Measurements from ENCODE around the gene DNAL4. TPM values are rescaled to one million over a fixed set of nuclear protein-coding genes. Genes with fewer than 3 reads are reported as not detected.

The DNAL4 gene
- total and polyA plus RNA-seq, 11 donors, result 7.9 to 16.4 (median 10.4) TPM

GRCh38 chr22:38733329-38733723 lies 60.6 kb downstream of the DNAL4 start:
- WGBS, 4 donors, result 31 to 60% (median 39%) methylated on average over 2 to 4 of the region's 4 CpGs
- H3K4me1 ChIP-seq, result peaks cover 0 to 51% (median 32%) of the 10 kb centered on the region in 12 donors

DNA sequence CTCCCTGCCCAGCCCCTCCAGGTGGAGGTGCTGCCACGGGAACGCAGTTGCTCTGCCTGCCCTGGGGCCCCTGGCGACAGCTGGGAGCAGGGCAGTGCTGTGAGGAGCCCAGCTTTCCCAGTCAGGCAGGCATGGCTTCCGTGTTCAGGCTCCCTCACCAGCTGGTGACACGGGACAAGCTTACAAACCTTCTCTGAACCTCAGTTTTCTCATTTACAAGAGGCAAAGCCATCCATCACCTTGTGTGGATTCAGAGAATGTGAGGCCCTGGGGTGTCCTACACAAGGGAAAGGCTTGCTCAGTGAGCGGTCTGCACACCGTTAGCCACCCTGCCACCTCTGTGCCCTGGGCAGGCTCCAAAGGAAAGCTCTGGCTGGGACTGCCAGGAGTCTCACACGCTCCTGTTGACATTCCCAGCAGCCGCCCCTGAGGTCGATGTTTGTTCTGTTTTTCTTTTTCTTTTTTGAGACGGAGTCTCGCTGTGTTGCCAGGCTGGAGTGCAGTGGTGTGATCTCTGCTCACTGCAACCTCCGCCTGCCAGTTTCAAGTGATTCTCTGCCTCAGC lies 61.6 kb downstream of the DNAL4 start:
- Histone ChIP-seq H3K9me3 (no peaks in the 10 kb centered on the region), H3K4me3 (no peak overlapping the region), H3K27me3 (no peaks in the 10 kb centered on the region), H3K36me3 (peaks cover 0 to 98% (median 73%) of the 10 kb centered on the region in 9 donors), H3K4me1 (peaks cover 0 to 51% (median 32%) of the 10 kb centered on the region in 12 donors), H3K27ac (peak overlapping the region in 11 of 12 donors; percentile 13 to 88 (median 58))
- ATAC-seq, result peak in 3 of 4 donors; percentile 31 to 40 (median 34)
- DNase-seq, result peak in 1 of 5 donors; percentile 51
- WGBS, 4 donors, result 59 to 67% (median 62%) methylated on average over 12 to 13 of the region's 13 CpGs
- intact Hi-C loops (cut with DNase I), result no loop called here
- TF ChIP-seq POLR2A (IDR thresholded peaks at IDR 0.05), result no peak
- TF ChIP-seq, protein P1, sequence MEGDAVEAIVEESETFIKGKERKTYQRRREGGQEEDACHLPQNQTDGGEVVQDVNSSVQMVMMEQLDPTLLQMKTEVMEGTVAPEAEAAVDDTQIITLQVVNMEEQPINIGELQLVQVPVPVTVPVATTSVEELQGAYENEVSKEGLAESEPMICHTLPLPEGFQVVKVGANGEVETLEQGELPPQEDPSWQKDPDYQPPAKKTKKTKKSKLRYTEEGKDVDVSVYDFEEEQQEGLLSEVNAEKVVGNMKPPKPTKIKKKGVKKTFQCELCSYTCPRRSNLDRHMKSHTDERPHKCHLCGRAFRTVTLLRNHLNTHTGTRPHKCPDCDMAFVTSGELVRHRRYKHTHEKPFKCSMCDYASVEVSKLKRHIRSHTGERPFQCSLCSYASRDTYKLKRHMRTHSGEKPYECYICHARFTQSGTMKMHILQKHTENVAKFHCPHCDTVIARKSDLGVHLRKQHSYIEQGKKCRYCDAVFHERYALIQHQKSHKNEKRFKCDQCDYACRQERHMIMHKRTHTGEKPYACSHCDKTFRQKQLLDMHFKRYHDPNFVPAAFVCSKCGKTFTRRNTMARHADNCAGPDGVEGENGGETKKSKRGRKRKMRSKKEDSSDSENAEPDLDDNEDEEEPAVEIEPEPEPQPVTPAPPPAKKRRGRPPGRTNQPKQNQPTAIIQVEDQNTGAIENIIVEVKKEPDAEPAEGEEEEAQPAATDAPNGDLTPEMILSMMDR (IDR thresholded peaks at IDR 0.05), result no peak

More at GRCh38 chr22:38733329-38733723, 60.6 kb downstream of the DNAL4 start:
- H3K27ac ChIP-seq, result peak overlapping the region; percentile 13 to 88 (median 66)
- ATAC-seq, result peak; percentile 38 to 54 (median 44)
- no peaks in the 10 kb centered on the region for H3K27me3 ChIP-seq
- no peaks in the 10 kb centered on the region for H3K9me3 ChIP-seq
- no peak for TF ChIP-seq POLR2A (IDR thresholded peaks at IDR 0.05)
- TF ChIP-seq, protein P1 (IDR thresholded peaks at IDR 0.05), result peak; percentile 56 to 74 (median 62)
- peak in 2 of 5 donors; percentile 60 to 75 for DNase-seq
- no peak overlapping the region for H3K4me3 ChIP-seq
- peaks cover 2 to 98% (median 73%) of the 10 kb centered on the region in 9 donors for H3K36me3 ChIP-seq
- intact Hi-C loops (cut with DNase I), result no loop called here

- H3K36me3 ChIP-seq, result peaks cover 0 to 98% (median 73%) of the 10 kb centered on the region in 9 donors
- H3K4me3 ChIP-seq, result no peak overlapping the region
- no peak for ATAC-seq
- WGBS, 4 donors, result 85 to 91% (median 89%) methylated on average over 6 of the region's 6 CpGs
- peaks cover 0 to 51% (median 32%) of the 10 kb centered on the region in 12 donors for H3K4me1 ChIP-seq
- no peaks in the 10 kb centered on the region for H3K27me3 ChIP-seq
- intact Hi-C loops (cut with DNase I), result no loop called here
- peak overlapping the region in 4 of 12 donors; percentile 58 to 88 (median 78) for H3K27ac ChIP-seq
- peak in 1 of 5 donors; percentile 15 for DNase-seq
- no peaks in the 10 kb centered on the region for H3K9me3 ChIP-seq
- TF ChIP-seq, protein P1 (IDR thresholded peaks at IDR 0.05), result no peak
- peak in 1 of 2 donors; percentile 10 for TF ChIP-seq POLR2A (IDR thresholded peaks at IDR 0.05)
Measured at GRCh38 chr22:38731703-38732161, 62.2 kb downstream of the DNAL4 start.

GRCh38 chr22:38730411-38730871 lies 63.5 kb downstream of the DNAL4 start:
- no peaks in the 10 kb centered on the region for H3K27me3 ChIP-seq
- TF ChIP-seq, protein P1 (IDR thresholded peaks at IDR 0.05), result no peak
- no peak for TF ChIP-seq POLR2A (IDR thresholded peaks at IDR 0.05)
- peaks cover 0 to 98% (median 73%) of the 10 kb centered on the region in 9 donors for H3K36me3 ChIP-seq
- ATAC-seq, result no peak
- H3K4me3 ChIP-seq, result no peak overlapping the region
- H3K4me1 ChIP-seq, result peaks cover 0 to 45% (median 28%) of the 10 kb centered on the region in 12 donors
- intact Hi-C loops (cut with DNase I), result no loop called here
- peak in 1 of 5 donors; percentile 27 for DNase-seq
- 90 to 95% (median 94%) methylated on average over 13 of the region's 13 CpGs for WGBS, 4 donors
- H3K27ac ChIP-seq, result no peak overlapping the region
- H3K9me3 ChIP-seq, result no peaks in the 10 kb centered on the region
